ENCODE measurements around the gene EMC7. TPM values are rescaled to one million over a fixed set of nuclear protein-coding genes. Genes with fewer than 3 reads are reported as not detected.

Gene EMC7
- total and polyA plus RNA-seq, 2 of the 4 experiments (the other 2 are of a cell fraction) = 46.6 to 76.4 TPM

GRCh38 chr15:34070003-34070402 is 31.7 kb downstream of the EMC7 start:
- Histone ChIP-seq H3K9ac (ENCODE audit: low read depth, low read length) (no peak overlapping the region), H3K18ac (ENCODE audit: low read depth, low read length) (no peak overlapping the region), H3K14ac (replicated peaks; ENCODE audit: low read depth, low read length) (no peak overlapping the region), H4K20me1 (ENCODE audit: insufficient read depth, low read length) (no peaks in the 10 kb centered on the region), H2BK5ac (ENCODE audit: low read depth, low read length, poor library complexity, severe bottlenecking) (no peak overlapping the region), H3K27me3 (ENCODE audit: control insufficient read depth, insufficient read depth, low read length) (no peaks in the 10 kb centered on the region), H2BK15ac (ENCODE audit: low read depth, low read length) (no peak overlapping the region), H3K36me3 (ENCODE audit: control insufficient read depth, insufficient read depth, low read length) (no peaks in the 10 kb centered on the region), H2BK120ac (ENCODE audit: low read depth, low read length) (no peak overlapping the region), H3K4me3 (ENCODE audit: insufficient read depth, low read depth, low read length) (no peak overlapping the region), H3K79me1 (ENCODE audit: low read depth in 1 of 2, low read length in 2 of 2) (no peaks in the 10 kb centered on the region), H3K4me1 (ENCODE audit: control insufficient read depth, insufficient read depth, low read length) (no peaks in the 10 kb centered on the region), H3K4me2 (ENCODE audit: low read depth, low read length) (no peak overlapping the region), H3K9me1 (ENCODE audit: insufficient read depth, low read length) (no peaks in the 10 kb centered on the region), H2AK9ac (replicated peaks; ENCODE audit: low read depth, low read length, poor library complexity) (no peak overlapping the region), H2BK20ac (ENCODE audit: low read depth, low read length) (no peak overlapping the region), H4K91ac (ENCODE audit: insufficient read depth, low read depth, low read length) (no peak overlapping the region), H3K9me3 (ENCODE audit: control insufficient read depth, insufficient read depth, low read length) (no peaks in the 10 kb centered on the region), H3K27ac (ENCODE audit: insufficient read depth, low read length) (no peak overlapping the region), H2AFZ (replicated peaks; ENCODE audit: low read length, poor library complexity) (no peak overlapping the region), H3K56ac (ENCODE audit: extremely low read depth, insufficient read depth, low read length) (no peak overlapping the region), H3K23ac (ENCODE audit: low read depth, low read length) (no peak overlapping the region), H4K8ac (ENCODE audit: low read depth in 2 of 2, low read length in 2 of 2) (no peak overlapping the region), H4K5ac (ENCODE audit: low read depth, low read length) (no peak overlapping the region), H3K4ac (ENCODE audit: low read depth, low read length) (no peak overlapping the region), H2AK5ac (ENCODE audit: low read depth, low read length) (no peak overlapping the region)
- dilution Hi-C loops (cut with HindIII; ENCODE audit: low sequenced_read_pairs, unreplicated experiment) (no loop called here), in situ Hi-C loops (cut with MboI; ENCODE audit: low sequenced_read_pairs) (no loop called here), intact Hi-C loops (cut with micrococcal nuclease) (no loop called here)
- WGBS, 2 experiments (ENCODE audit: extremely low coverage in 2 of 2, insufficient read length in 1 of 2) = 100% methylated on average over 1 of the region's 6 CpGs; no CpG with 5 or more reads in 1 of the 2 experiments
- ChIA-PET POLR2A (ENCODE audit: unreplicated experiment) (no interaction called here), CTCF (no interaction called here)
- ATAC-seq (ENCODE audit: low read depth) (no peak), DNase-seq (no peak)
- BruUV-seq (replicated peaks) = no TSS peak
- TF ChIP-seq, protein P1, sequence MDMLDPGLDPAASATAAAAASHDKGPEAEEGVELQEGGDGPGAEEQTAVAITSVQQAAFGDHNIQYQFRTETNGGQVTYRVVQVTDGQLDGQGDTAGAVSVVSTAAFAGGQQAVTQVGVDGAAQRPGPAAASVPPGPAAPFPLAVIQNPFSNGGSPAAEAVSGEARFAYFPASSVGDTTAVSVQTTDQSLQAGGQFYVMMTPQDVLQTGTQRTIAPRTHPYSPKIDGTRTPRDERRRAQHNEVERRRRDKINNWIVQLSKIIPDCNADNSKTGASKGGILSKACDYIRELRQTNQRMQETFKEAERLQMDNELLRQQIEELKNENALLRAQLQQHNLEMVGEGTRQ (IDR thresholded peaks at IDR 0.05; ENCODE audit: low read depth, low read length) = no peak
- TF ChIP-seq RCOR1 (IDR thresholded peaks at IDR 0.05; ENCODE audit: insufficient replicate concordance, low read length) (no peak), FOS (IDR thresholded peaks at IDR 0.05; ENCODE audit: low read depth, low read length) (no peak), MXI1 (IDR thresholded peaks at IDR 0.05; ENCODE audit: borderline replicate concordance, low read depth, low read length) (no peak), MAFK (IDR thresholded peaks at IDR 0.05; ENCODE audit: low read depth, low read length) (no peak), CEBPB (IDR thresholded peaks at IDR 0.05; ENCODE audit: low read depth, low read length) (no peak), MAZ (IDR thresholded peaks at IDR 0.05; ENCODE audit: borderline replicate concordance, low read depth, low read length) (no peak), CHD1 (IDR thresholded peaks at IDR 0.05; ENCODE audit: low read depth, low read length) (no peak), CTCF (conservative IDR thresholded peaks at IDR 0.05; ENCODE audit: low read depth, low read length) (no peak), SMC3 (IDR thresholded peaks at IDR 0.05; ENCODE audit: low read depth, low read length) (no peak), ELK1 (IDR thresholded peaks at IDR 0.05; ENCODE audit: borderline replicate concordance, low read depth, low read length) (no peak), BHLHE40 (IDR thresholded peaks at IDR 0.05; ENCODE audit: low read depth, low read length) (no peak), RFX5 (IDR thresholded peaks at IDR 0.05; ENCODE audit: low read depth, low read length) (no peak)
